Measurements from ENCODE around the gene VIL1. TPM values are rescaled to one million over a fixed set of nuclear protein-coding genes. Genes with fewer than 3 reads are reported as not detected.

The VIL1 gene
- total RNA-seq, 1 experiment from 2014 or later: 3.0 TPM

GRCh38 chr2:218431878-218432277 lies 13.0 kb downstream of the VIL1 start:
- no peak for ATAC-seq
- CTCF ChIA-PET: interaction anchor here (0.7 kb wide), 1 partner anchor 256 kb away, joined by 3 read pairs; no protein-coding TSS in a partner anchor
- Mint-ChIP-seq H3K36me3 (no peaks in the 10 kb centered on the region), H3K4me3 (no peak overlapping the region), H3K9me3 (no peaks in the 10 kb centered on the region), H3K4me1 (no peaks in the 10 kb centered on the region), H3K27ac (no peak overlapping the region), H3K27me3 (ENCODE audit: low read depth) (no peaks in the 10 kb centered on the region; the same call in 1 of the 2 replicates)
- no peak for DNase-seq (ENCODE audit: low spot score)
- POLR2A ChIA-PET: no interaction called here
- TF ChIP-seq SP1 (CRISPR knock-in tag; conservative IDR thresholded peaks at IDR 0.05): no peak
- no peak for TF ChIP-seq ESRRA (CRISPR knock-in tag; IDR thresholded peaks at IDR 0.05; ENCODE audit: borderline replicate concordance)
- TF ChIP-seq AR (CRISPR knock-in tag; IDR thresholded peaks at IDR 0.05): no peak
- TF ChIP-seq SMAD3 (CRISPR knock-in tag; IDR thresholded peaks at IDR 0.05; ENCODE audit: borderline replicate concordance): no peak
- TF ChIP-seq GRHL2 (CRISPR knock-in tag; IDR thresholded peaks at IDR 0.05; ENCODE audit: insufficient replicate concordance, severe bottlenecking): no peak

- no peak for ATAC-seq
- H3K4me1 Mint-ChIP-seq: no peaks in the 10 kb centered on the region
- no peak overlapping the region for H3K4me3 Mint-ChIP-seq
- H3K27ac Mint-ChIP-seq: no peak overlapping the region
- POLR2A ChIA-PET: no interaction called here
- DNase-seq (ENCODE audit: low spot score): no peak
- H3K36me3 Mint-ChIP-seq: no peaks in the 10 kb centered on the region
- CTCF ChIA-PET: no interaction called here
- no peaks in the 10 kb centered on the region; the same call in 1 of the 2 replicates for H3K27me3 Mint-ChIP-seq (ENCODE audit: low read depth)
- no peaks in the 10 kb centered on the region for H3K9me3 Mint-ChIP-seq
- TF ChIP-seq E2F1 (CRISPR knock-in tag; IDR thresholded peaks at IDR 0.05) (no peak), ELF4 (CRISPR knock-in tag; IDR thresholded peaks at IDR 0.05; ENCODE audit: low read depth) (no peak), CTCF (IDR thresholded peaks at IDR 0.05) (no peak), CDX4 (CRISPR knock-in tag; IDR thresholded peaks at IDR 0.05; ENCODE audit: borderline replicate concordance) (no peak), GABPB1 (CRISPR knock-in tag; IDR thresholded peaks at IDR 0.05) (no peak), TP53 (CRISPR knock-in tag; IDR thresholded peaks at IDR 0.05) (no peak), USF2 (CRISPR knock-in tag; IDR thresholded peaks at IDR 0.05) (no peak), ZBTB21 (CRISPR knock-in tag; IDR thresholded peaks at IDR 0.05; ENCODE audit: borderline replicate concordance) (no peak), ZNF532 (CRISPR knock-in tag; IDR thresholded peaks at IDR 0.05; ENCODE audit: borderline replicate concordance) (no peak), ARID4B (CRISPR knock-in tag; IDR thresholded peaks at IDR 0.05; ENCODE audit: borderline replicate concordance) (no peak), TEAD4 (CRISPR knock-in tag; IDR thresholded peaks at IDR 0.05) (no peak), NFATC4 (CRISPR knock-in tag; IDR thresholded peaks at IDR 0.05) (no peak)
Measured at GRCh38 chr2:218432676-218433365, 13.9 kb downstream of the VIL1 start.
